Esophagus squamous epithelium (tissue), 4 donors: ENCODE results near the gene FH.

Experiments
- POLR2A ChIP-seq, 4 donors: fragments of 450-650 bp; IDR thresholded peaks; one replicate each; pipeline ENCODE4 v1.6.1; 2017; ENCODE audit warnings: antibody characterized with exemption in 4 of 4, mild to moderate bottlenecking in 4 of 4, moderate library complexity in 3 of 4
- TF ChIP-seq, protein P1 (sequence below), 6 experiments: fragments of 450-650 bp in 4 of 6; fragments of 200-600 bp in 2 of 6; sonication (generic) in 2 of 6; IDR thresholded peaks; one replicate each; pipeline ENCODE4 v1.5.1; 2016 to 2019; ENCODE audit warnings: antibody characterized with exemption in 6 of 6, mild to moderate bottlenecking in 4 of 6, moderate library complexity in 4 of 6

DNA sequence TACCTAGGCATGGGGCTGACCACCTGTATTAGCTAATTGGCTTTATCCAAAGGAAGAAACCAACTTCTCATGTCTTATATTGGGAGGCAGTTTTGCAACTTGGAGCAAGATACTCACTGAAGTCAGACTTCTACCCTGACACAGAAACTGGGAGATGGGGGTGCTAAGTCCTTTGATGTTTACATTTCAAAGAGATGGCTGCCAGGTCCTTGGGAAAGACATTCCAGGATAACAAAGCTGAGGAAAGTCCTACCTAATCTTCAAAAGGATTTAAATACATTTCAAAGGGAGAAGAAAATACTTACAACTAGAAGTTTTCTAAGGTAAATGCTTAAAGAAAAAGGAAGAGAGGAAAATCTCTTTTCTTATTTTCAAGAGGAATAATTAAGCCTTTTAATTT is 62.1 kb downstream of the FH start:
- no peak for TF ChIP-seq POLR2A (IDR thresholded peaks at IDR 0.05)
- TF ChIP-seq, protein P1, sequence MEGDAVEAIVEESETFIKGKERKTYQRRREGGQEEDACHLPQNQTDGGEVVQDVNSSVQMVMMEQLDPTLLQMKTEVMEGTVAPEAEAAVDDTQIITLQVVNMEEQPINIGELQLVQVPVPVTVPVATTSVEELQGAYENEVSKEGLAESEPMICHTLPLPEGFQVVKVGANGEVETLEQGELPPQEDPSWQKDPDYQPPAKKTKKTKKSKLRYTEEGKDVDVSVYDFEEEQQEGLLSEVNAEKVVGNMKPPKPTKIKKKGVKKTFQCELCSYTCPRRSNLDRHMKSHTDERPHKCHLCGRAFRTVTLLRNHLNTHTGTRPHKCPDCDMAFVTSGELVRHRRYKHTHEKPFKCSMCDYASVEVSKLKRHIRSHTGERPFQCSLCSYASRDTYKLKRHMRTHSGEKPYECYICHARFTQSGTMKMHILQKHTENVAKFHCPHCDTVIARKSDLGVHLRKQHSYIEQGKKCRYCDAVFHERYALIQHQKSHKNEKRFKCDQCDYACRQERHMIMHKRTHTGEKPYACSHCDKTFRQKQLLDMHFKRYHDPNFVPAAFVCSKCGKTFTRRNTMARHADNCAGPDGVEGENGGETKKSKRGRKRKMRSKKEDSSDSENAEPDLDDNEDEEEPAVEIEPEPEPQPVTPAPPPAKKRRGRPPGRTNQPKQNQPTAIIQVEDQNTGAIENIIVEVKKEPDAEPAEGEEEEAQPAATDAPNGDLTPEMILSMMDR (IDR thresholded peaks at IDR 0.05) = no peak
